ENCODE data around the gene KLLN.
"Not testable (repeated sequence)": the region's sequence is repeated elsewhere in the genome, so short reads cannot be mapped to it uniquely, and the experiment has no call there.

- TF ChIP-seq EZH2 (IDR thresholded peaks at IDR 0.05; ENCODE audit: low read length, unreplicated experiment) = not testable (repeated sequence)
- TF ChIP-seq, protein P1, sequence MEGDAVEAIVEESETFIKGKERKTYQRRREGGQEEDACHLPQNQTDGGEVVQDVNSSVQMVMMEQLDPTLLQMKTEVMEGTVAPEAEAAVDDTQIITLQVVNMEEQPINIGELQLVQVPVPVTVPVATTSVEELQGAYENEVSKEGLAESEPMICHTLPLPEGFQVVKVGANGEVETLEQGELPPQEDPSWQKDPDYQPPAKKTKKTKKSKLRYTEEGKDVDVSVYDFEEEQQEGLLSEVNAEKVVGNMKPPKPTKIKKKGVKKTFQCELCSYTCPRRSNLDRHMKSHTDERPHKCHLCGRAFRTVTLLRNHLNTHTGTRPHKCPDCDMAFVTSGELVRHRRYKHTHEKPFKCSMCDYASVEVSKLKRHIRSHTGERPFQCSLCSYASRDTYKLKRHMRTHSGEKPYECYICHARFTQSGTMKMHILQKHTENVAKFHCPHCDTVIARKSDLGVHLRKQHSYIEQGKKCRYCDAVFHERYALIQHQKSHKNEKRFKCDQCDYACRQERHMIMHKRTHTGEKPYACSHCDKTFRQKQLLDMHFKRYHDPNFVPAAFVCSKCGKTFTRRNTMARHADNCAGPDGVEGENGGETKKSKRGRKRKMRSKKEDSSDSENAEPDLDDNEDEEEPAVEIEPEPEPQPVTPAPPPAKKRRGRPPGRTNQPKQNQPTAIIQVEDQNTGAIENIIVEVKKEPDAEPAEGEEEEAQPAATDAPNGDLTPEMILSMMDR (conservative IDR thresholded peaks at IDR 0.05; ENCODE audit: low read depth, low read length) = not testable (repeated sequence)
Observed at GRCh38 chr10:87863951-87864495, 690 bp upstream of the KLLN start.

Data from PC-3 (cell line).